Measurements from ENCODE around the gene WDR20.

GRCh38 chr14:102236026-102236425 lies 96.3 kb downstream of the WDR20 start:
- no peak for TF ChIP-seq TEAD4 (IDR thresholded peaks at IDR 0.05; ENCODE audit: low read depth, low read length)
- no peak for TF ChIP-seq CTCF (IDR thresholded peaks at IDR 0.05; ENCODE audit: control extremely low read depth in 1 of 3, insufficient read depth in 1 of 3, low read depth in 1 of 3, low read length in 3 of 3)
- no peak for TF ChIP-seq CBX5 (IDR thresholded peaks at IDR 0.05; ENCODE audit: low read depth, low read length)
- no peak for TF ChIP-seq RXRA (IDR thresholded peaks at IDR 0.05; ENCODE audit: insufficient read depth, low read depth, low read length)
- TF ChIP-seq POLR2AphosphoS5 (IDR thresholded peaks at IDR 0.05; ENCODE audit: low read depth, low read length), result no peak
